ENCODE measurements around the gene ANO1. TPM values are rescaled to one million over a fixed set of nuclear protein-coding genes. Genes with fewer than 3 reads are reported as not detected.

ANO1 gene
- total RNA-seq, 1 donor from 2014 or later, result 1.2 TPM

- H3K4me3 ChIP-seq (ENCODE audit: low read depth, low read length), result no peak overlapping the region
- TF ChIP-seq CTCF (conservative IDR thresholded peaks at IDR 0.05; ENCODE audit: low read depth, low read length), result no peak
- no peak for DNase-seq (ENCODE audit: low read depth)
Observed at GRCh38 chr11:70092959-70093715, 15.0 kb downstream of the ANO1 start.

- DNase-seq (ENCODE audit: low read depth), result no peak
- no peak for TF ChIP-seq CTCF (conservative IDR thresholded peaks at IDR 0.05; ENCODE audit: low read depth, low read length)
- no peak overlapping the region for H3K4me3 ChIP-seq (ENCODE audit: low read depth, low read length)
Observed at GRCh38 chr11:70095541-70096252, 17.6 kb downstream of the ANO1 start.

- no peak for DNase-seq (ENCODE audit: low read depth)
- TF ChIP-seq CTCF (conservative IDR thresholded peaks at IDR 0.05; ENCODE audit: low read depth, low read length), result no peak
- no peak overlapping the region for H3K4me3 ChIP-seq (ENCODE audit: low read depth, low read length)
Observed at GRCh38 chr11:70097783-70098563, 19.9 kb downstream of the ANO1 start.

DNA sequence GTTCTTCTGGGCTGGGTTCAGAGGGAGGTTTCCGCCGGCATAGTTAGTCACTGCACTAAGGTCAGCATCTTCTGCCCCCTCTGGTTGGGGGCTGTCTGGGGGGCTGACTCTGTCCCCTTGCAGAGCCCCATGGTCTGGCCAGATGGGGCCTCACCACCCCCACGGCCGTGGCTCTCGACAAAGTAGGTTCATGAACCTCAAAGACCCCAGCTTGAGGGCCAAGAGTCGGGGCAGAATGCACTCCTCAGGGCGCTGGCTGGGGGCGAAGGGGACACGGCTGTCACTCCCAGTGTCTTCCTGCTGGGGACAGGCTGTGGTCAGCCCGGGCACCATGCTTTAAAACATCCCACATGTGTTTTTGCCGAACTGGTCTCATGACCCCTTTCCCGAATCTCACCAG, 20.8 kb downstream of the ANO1 start:
- TF ChIP-seq CTCF (conservative IDR thresholded peaks at IDR 0.05; ENCODE audit: low read depth, low read length), result no peak
- DNase-seq (ENCODE audit: low read depth), result no peak
- no peak overlapping the region for H3K4me3 ChIP-seq (ENCODE audit: low read depth, low read length)

- no peak for DNase-seq (ENCODE audit: low read depth)
- TF ChIP-seq CTCF (conservative IDR thresholded peaks at IDR 0.05; ENCODE audit: low read depth, low read length), result no peak
- H3K4me3 ChIP-seq (ENCODE audit: low read depth, low read length), result no peak overlapping the region
Observed at GRCh38 chr11:70099578-70100279, 21.6 kb downstream of the ANO1 start.

DNA sequence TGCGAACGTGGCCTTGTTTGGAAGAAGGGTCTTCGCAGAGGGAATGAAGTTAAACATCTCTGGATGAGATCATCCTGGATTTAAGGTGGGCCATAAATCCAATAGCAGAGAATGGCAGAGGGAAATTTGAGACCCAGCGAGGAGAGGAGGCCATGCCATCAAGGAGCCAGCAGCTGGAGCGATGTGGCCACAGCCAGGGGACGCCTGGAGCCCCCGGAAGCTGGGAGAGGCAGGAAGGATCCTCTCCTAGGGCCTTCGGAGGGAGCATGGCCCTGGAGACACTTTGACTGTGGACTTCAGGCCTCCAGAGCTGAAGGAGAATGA, 22.1 kb downstream of the ANO1 start:
- no peak for TF ChIP-seq CTCF (conservative IDR thresholded peaks at IDR 0.05; ENCODE audit: low read depth, low read length)
- no peak overlapping the region for H3K4me3 ChIP-seq (ENCODE audit: low read depth, low read length)
- DNase-seq (ENCODE audit: low read depth), result no peak

All from epithelial cell of proximal tubule (primary cell).